OCI-LY1 (cell line): ENCODE measurements around the gene ANK3.

Source experiments
- EZH2 ChIP-seq: fragments of 200-600 bp; sonication (generic), shearing (Covaris generic); IDR thresholded peaks from 2 replicates; pipeline ENCODE4 v1.8.0; 2017; ENCODE audit warnings: borderline replicate concordance, mixed run types, mild to moderate bottlenecking, antibody characterized with exemption, low read length, moderate library complexity, mixed read lengths
- TF ChIP-seq, protein P1 (sequence below): fragments of 200-600 bp; sonication (generic), shearing (Covaris generic); IDR thresholded peaks from 2 replicates; pipeline ENCODE4 v1.5.1; 2017; ENCODE audit warnings: mild to moderate bottlenecking, antibody characterized with exemption, low read length, moderate library complexity, mixed read lengths

DNA sequence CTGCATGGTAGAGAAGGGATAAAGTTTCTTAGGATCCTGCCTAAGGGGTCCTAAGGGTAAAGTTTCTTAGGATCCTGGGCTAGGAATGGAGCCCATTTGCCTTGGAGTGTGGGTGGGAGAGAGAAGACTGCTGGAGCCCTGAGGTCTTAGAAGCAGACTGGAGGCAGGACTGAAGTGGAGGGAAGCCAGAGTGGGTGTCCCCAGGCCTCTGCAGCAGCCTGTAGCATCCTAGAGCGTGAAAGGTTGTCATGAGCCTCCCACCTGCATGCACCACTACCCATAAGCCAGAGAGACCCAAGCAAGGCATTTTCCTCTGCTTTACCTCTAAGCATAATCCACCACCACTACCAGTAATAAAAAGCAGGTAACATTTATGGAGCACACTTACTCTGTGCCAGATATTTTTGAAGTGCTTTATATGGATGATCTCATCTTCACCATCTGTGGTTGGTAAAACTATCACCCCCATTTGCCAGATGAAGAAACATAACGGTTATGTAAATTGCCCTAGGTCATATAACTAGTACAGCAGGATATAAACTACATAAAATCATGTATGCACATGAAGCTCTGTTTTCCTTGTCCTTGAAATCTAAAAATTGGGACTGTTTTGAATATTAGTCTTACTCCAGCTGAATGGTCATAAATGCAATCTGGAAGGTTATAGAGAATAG lies 379.8 kb downstream of the ANK3 start:
- TF ChIP-seq, protein P1, sequence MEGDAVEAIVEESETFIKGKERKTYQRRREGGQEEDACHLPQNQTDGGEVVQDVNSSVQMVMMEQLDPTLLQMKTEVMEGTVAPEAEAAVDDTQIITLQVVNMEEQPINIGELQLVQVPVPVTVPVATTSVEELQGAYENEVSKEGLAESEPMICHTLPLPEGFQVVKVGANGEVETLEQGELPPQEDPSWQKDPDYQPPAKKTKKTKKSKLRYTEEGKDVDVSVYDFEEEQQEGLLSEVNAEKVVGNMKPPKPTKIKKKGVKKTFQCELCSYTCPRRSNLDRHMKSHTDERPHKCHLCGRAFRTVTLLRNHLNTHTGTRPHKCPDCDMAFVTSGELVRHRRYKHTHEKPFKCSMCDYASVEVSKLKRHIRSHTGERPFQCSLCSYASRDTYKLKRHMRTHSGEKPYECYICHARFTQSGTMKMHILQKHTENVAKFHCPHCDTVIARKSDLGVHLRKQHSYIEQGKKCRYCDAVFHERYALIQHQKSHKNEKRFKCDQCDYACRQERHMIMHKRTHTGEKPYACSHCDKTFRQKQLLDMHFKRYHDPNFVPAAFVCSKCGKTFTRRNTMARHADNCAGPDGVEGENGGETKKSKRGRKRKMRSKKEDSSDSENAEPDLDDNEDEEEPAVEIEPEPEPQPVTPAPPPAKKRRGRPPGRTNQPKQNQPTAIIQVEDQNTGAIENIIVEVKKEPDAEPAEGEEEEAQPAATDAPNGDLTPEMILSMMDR: no peak
- TF ChIP-seq EZH2: no peak
